HepG2 (cell line): ENCODE data around the gene RIPK3. TPM values are rescaled to one million over a fixed set of nuclear protein-coding genes. Genes with fewer than 3 reads are reported as not detected.

Experiments used
- BCL6 ChIP-seq: IDR thresholded peaks from 2 replicates; pipeline ENCODE4 v1.6.1; 2016; ENCODE audit warnings: missing genetic modification reagents, missing compliant biosample characterization
- CCAR2 ChIP-seq: fragments of 200-400 bp; formaldehyde crosslinking; optimal IDR thresholded peaks from 2 replicates; pipeline ENCODE3; 2018; ENCODE audit warnings: low read depth, mild to moderate bottlenecking, low read length, moderate library complexity
- DNMT1 ChIP-seq: sonication (generic); formaldehyde crosslinking; IDR thresholded peaks from 2 replicates; pipeline ENCODE4 v1.5.1; 2020; ENCODE audit warnings: mild to moderate bottlenecking, missing genetic modification reagents
- FOXM1 ChIP-seq: sonication (generic); formaldehyde crosslinking; IDR thresholded peaks from 2 replicates; pipeline ENCODE4 v1.5.0; 2020; ENCODE audit warnings: missing genetic modification reagents
- IKZF4 ChIP-seq: sonication (generic); formaldehyde crosslinking; IDR thresholded peaks from 2 replicates; pipeline ENCODE4 v1.5.1; 2020; ENCODE audit warnings: borderline replicate concordance, mild to moderate bottlenecking, low read depth, missing genetic modification reagents; ENCODE audit errors: not compliant biosample characterization
- KAT7 ChIP-seq: IDR thresholded peaks from 2 replicates; pipeline ENCODE4 v1.6.1; 2018; ENCODE audit warnings: borderline replicate concordance, missing compliant biosample characterization
- MBNL3 ChIP-seq: fragments of 250-450 bp; sonication (Bioruptor Pico); conservative IDR thresholded peaks from 2 replicates; pipeline ENCODE4 v1.8.0; 2022; ENCODE audit warnings: mild to moderate bottlenecking, inconsistent platforms
- MEIS1 ChIP-seq: sonication (generic); formaldehyde crosslinking; IDR thresholded peaks from 2 replicates; pipeline ENCODE4 v1.9.0; 2021; ENCODE audit warnings: mild to moderate bottlenecking, missing genetic modification reagents, moderate library complexity, borderline replicate concordance
- MEIS2 ChIP-seq: sonication (generic); formaldehyde crosslinking; IDR thresholded peaks from 2 replicates; pipeline ENCODE4 v1.9.0; 2021; ENCODE audit warnings: mild to moderate bottlenecking, missing genetic modification reagents
- MTA3 ChIP-seq: sonication (generic); formaldehyde crosslinking; IDR thresholded peaks from 2 replicates; pipeline ENCODE4 v1.4.0; 2020; ENCODE audit warnings: missing genetic modification reagents
- NFIB ChIP-seq: sonication (generic); formaldehyde crosslinking; IDR thresholded peaks from 2 replicates; pipeline ENCODE4 v1.9.0; 2021; ENCODE audit warnings: missing genetic modification reagents, mild to moderate bottlenecking, borderline replicate concordance
- PHF20 ChIP-seq: sonication (generic); formaldehyde crosslinking; IDR thresholded peaks from 2 replicates; pipeline ENCODE4 v1.5.0; 2020; ENCODE audit warnings: mild to moderate bottlenecking, missing genetic modification reagents
- SRSF4 ChIP-seq: fragments of 200-400 bp; formaldehyde crosslinking; IDR thresholded peaks from one replicate; pipeline ENCODE4 v1.6.1; 2018; ENCODE audit warnings: mild to moderate bottlenecking, low read depth, low read length, moderate library complexity; ENCODE audit not compliant: poor library complexity, severe bottlenecking
- TMF1 ChIP-seq: sonication (generic); formaldehyde crosslinking; IDR thresholded peaks from 2 replicates; pipeline ENCODE4 v1.8.1; 2022; ENCODE audit warnings: low read depth, missing genetic modification reagents
- XBP1 ChIP-seq: sonication (generic); formaldehyde crosslinking; IDR thresholded peaks from 2 replicates; pipeline ENCODE4 v1.5.0; 2020; ENCODE audit warnings: missing genetic modification reagents
- ZBTB21 ChIP-seq: sonication (generic); formaldehyde crosslinking; IDR thresholded peaks from 2 replicates; pipeline ENCODE4 v1.4.0; 2020; ENCODE audit warnings: missing genetic modification reagents
- ZBTB38 ChIP-seq: sonication (generic); formaldehyde crosslinking; IDR thresholded peaks from 2 replicates; pipeline ENCODE4 v1.5.1; 2020; ENCODE audit warnings: mild to moderate bottlenecking, missing genetic modification reagents
- ZFP37 ChIP-seq: sonication (generic); formaldehyde crosslinking; IDR thresholded peaks from 2 replicates; pipeline ENCODE4 v1.4.0; 2020; ENCODE audit warnings: missing genetic modification reagents, borderline replicate concordance
- ZNF383 ChIP-seq: sonication (generic); formaldehyde crosslinking; IDR thresholded peaks from 2 replicates; pipeline ENCODE4 v1.4.0; 2020; ENCODE audit warnings: missing genetic modification reagents, mild to moderate bottlenecking, borderline replicate concordance
- ZNF772 ChIP-seq: sonication (generic); formaldehyde crosslinking; IDR thresholded peaks from 2 replicates; pipeline ENCODE4 v1.5.0; 2020; ENCODE audit warnings: mild to moderate bottlenecking, missing genetic modification reagents
- ZNF781 ChIP-seq: sonication (generic); formaldehyde crosslinking; IDR thresholded peaks from 2 replicates; pipeline ENCODE4 v1.5.1; 2020; ENCODE audit warnings: borderline replicate concordance, mild to moderate bottlenecking, missing genetic modification reagents; ENCODE audit errors: not compliant biosample characterization
- ZNF792 ChIP-seq: IDR thresholded peaks from 2 replicates; pipeline ENCODE4 v1.6.1; 2016
- polyA plus RNA-seq, 8 experiments: library from polyadenylated mRNA; depleted of rRNA in 3 of 8; stranded (reverse) in 7 of 8; unstranded in 1 of 8; fragments of >200 nt; fragmentation: Illumina TruSeq in 4 of 8; extraction: Trizol in 4 of 8; gene quantifications; 2 replicates each; pipeline versions ENCODE4 v1.2.1 to v1.2.3, GENCODE V29; 2011 to 2016; ENCODE audit warnings: low read depth in 4 of 8, missing spikeins in 1 of 8, mixed read lengths in 1 of 8; ENCODE audit not compliant: insufficient read depth in 1 of 8
- total RNA-seq, 5 experiments: library from RNA; depleted of rRNA; stranded (reverse); fragments of >200 nt; fragmentation: Illumina TruSeq; extraction: Trizol; gene quantifications; 2 replicates each; pipeline ENCODE4 v1.2.3, GENCODE V29; 2016; ENCODE audit warnings: low read depth in 1 of 5
- TF ChIP-seq, protein P1 (sequence below), 2 experiments: sonication (generic) in 1 of 2; formaldehyde crosslinking in 1 of 2; IDR thresholded peaks; 2 replicates each; pipeline versions ENCODE4 v1.5.1 to v1.6.1; 2011 to 2020; ENCODE audit warnings: borderline replicate concordance in 1 of 2, low read depth in 1 of 2, low read length in 1 of 2, mild to moderate bottlenecking in 1 of 2, missing genetic modification reagents in 1 of 2, moderate library complexity in 1 of 2
- TF ChIP-seq, protein P2 (sequence below): sonication (generic); formaldehyde crosslinking; IDR thresholded peaks from 2 replicates; pipeline ENCODE4 v1.4.0; 2020; ENCODE audit warnings: missing genetic modification reagents
- TF ChIP-seq, protein P3 (sequence below): sonication (generic); formaldehyde crosslinking; IDR thresholded peaks from 2 replicates; pipeline ENCODE4 v1.8.1; 2023; ENCODE audit warnings: mild to moderate bottlenecking, missing genetic modification reagents, borderline replicate concordance
- TF ChIP-seq, protein P4 (sequence below): IDR thresholded peaks from 2 replicates; pipeline ENCODE4 v1.6.1; 2016; ENCODE audit warnings: mild to moderate bottlenecking

Gene RIPK3
- total and polyA plus RNA-seq, 2 of the 13 experiments (the other 11 are each of a cell fraction or from before 2014, with no cell fraction given): not detected

- TF ChIP-seq CCAR2 (no peak), ZBTB21 (CRISPR knock-in tag) (peak; percentile 93), NFIB (CRISPR knock-in tag) (no peak), MBNL3 (CRISPR knock-in tag) (no peak), PHF20 (CRISPR knock-in tag) (no peak), BCL6 (peak; percentile 61), ZNF383 (CRISPR knock-in tag) (peak; percentile 99; the same call in 1 of the 2 replicates), MTA3 (CRISPR knock-in tag) (no peak), ZBTB38 (CRISPR knock-in tag) (peak; percentile 91), ZNF781 (CRISPR knock-in tag) (peak; percentile 99), DNMT1 (CRISPR knock-in tag) (peak; percentile 97), ZNF772 (CRISPR knock-in tag) (peak; percentile 96), XBP1 (0 out of 2 replicates have a peak, but pooled peaks have one; percentile 54), FOXM1 (CRISPR knock-in tag) (no peak), MEIS1 (CRISPR knock-in tag) (peak; percentile 94), KAT7 (CRISPR knock-in tag) (peak; percentile 93), SRSF4 (no peak), ZNF792 (CRISPR knock-in tag) (no peak), ZFP37 (CRISPR knock-in tag) (peak; percentile 96), IKZF4 (CRISPR knock-in tag) (peak; percentile 94), MEIS2 (peak; percentile 92), TMF1 (CRISPR knock-in tag) (no peak)
- TF ChIP-seq, protein P1, sequence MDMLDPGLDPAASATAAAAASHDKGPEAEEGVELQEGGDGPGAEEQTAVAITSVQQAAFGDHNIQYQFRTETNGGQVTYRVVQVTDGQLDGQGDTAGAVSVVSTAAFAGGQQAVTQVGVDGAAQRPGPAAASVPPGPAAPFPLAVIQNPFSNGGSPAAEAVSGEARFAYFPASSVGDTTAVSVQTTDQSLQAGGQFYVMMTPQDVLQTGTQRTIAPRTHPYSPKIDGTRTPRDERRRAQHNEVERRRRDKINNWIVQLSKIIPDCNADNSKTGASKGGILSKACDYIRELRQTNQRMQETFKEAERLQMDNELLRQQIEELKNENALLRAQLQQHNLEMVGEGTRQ (IDR thresholded peaks at IDR 0.05; ENCODE audit: low read depth, low read length): peak; percentile 6; the same call in 1 of the 2 replicates
- TF ChIP-seq, protein P1 (CRISPR knock-in tag; IDR thresholded peaks at IDR 0.05; ENCODE audit: borderline replicate concordance): no peak
- TF ChIP-seq, protein P2, sequence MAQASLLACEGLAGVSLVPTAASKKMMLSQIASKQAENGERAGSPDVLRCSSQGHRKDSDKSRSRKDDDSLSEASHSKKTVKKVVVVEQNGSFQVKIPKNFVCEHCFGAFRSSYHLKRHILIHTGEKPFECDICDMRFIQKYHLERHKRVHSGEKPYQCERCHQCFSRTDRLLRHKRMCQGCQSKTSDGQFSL: peak; percentile 55
- TF ChIP-seq, protein P3, sequence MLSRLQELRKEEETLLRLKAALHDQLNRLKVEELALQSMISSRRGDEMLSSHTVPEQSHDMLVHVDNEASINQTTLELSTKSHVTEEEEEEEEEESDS (CRISPR knock-in tag): 0 out of 2 replicates have a peak, but pooled peaks have one; percentile 92
- TF ChIP-seq, protein P4, sequence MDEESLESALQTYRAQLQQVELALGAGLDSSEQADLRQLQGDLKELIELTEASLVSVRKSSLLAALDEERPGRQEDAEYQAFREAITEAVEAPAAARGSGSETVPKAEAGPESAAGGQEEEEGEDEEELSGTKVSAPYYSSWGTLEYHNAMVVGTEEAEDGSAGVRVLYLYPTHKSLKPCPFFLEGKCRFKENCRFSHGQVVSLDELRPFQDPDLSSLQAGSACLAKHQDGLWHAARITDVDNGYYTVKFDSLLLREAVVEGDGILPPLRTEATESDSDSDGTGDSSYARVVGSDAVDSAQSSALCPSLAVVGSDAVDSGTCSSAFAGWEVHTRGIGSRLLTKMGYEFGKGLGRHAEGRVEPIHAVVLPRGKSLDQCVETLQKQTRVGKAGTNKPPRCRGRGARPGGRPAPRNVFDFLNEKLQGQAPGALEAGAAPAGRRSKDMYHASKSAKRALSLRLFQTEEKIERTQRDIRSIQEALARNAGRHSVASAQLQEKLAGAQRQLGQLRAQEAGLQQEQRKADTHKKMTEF (CRISPR knock-in tag): peak; percentile 99
Measured at GRCh38 chr14:24299255-24300191, 40.3 kb downstream of the RIPK3 start, which contains the start of the genes DHRS1 and NOP9 (continued).
